ENCODE measurements around the gene INPP5F.

DNA sequence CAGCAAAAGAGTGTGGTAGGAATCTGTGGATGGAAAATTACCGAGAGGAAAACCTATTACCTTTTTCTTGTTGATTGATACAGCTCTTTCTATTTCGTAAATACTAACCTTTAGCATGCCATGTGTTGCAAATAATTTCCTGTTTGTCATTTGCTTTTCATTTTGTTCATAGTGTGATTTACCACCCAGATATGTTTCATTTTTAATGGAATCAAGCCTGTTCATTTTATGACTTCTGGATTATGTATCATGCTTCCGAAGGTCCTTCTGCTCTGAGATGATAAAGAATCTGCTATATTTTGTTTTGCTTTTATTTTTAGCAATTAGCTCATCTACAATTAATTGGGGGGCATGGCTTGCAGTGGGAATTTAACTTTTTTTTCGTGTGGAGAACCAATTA is 46.5 kb downstream of the INPP5F start:
- TF ChIP-seq POLR2AphosphoS5 (IDR thresholded peaks at IDR 0.05; ENCODE audit: low read depth) (no peak), EZH2 (IDR thresholded peaks at IDR 0.05; ENCODE audit: low read depth, unreplicated experiment) (no peak), CREB1 (CRISPR knock-in tag; IDR thresholded peaks at IDR 0.05; ENCODE audit: low read depth) (no peak), ZNF331 (CRISPR knock-in tag; IDR thresholded peaks at IDR 0.05; ENCODE audit: low read depth) (no peak), EZH2phosphoT487 (IDR thresholded peaks at IDR 0.05; ENCODE audit: unreplicated experiment) (no peak), STAT1 (IDR thresholded peaks at IDR 0.05; ENCODE audit: unreplicated experiment) (no peak), JUNB (IDR thresholded peaks at IDR 0.05; ENCODE audit: unreplicated experiment) (no peak), ZNF114 (CRISPR knock-in tag; IDR thresholded peaks at IDR 0.05) (no peak)
- TF ChIP-seq, protein P1, sequence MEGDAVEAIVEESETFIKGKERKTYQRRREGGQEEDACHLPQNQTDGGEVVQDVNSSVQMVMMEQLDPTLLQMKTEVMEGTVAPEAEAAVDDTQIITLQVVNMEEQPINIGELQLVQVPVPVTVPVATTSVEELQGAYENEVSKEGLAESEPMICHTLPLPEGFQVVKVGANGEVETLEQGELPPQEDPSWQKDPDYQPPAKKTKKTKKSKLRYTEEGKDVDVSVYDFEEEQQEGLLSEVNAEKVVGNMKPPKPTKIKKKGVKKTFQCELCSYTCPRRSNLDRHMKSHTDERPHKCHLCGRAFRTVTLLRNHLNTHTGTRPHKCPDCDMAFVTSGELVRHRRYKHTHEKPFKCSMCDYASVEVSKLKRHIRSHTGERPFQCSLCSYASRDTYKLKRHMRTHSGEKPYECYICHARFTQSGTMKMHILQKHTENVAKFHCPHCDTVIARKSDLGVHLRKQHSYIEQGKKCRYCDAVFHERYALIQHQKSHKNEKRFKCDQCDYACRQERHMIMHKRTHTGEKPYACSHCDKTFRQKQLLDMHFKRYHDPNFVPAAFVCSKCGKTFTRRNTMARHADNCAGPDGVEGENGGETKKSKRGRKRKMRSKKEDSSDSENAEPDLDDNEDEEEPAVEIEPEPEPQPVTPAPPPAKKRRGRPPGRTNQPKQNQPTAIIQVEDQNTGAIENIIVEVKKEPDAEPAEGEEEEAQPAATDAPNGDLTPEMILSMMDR (conservative IDR thresholded peaks at IDR 0.05; ENCODE audit: low read depth in 2 of 2) = no peak
- TF ChIP-seq, protein P2, sequence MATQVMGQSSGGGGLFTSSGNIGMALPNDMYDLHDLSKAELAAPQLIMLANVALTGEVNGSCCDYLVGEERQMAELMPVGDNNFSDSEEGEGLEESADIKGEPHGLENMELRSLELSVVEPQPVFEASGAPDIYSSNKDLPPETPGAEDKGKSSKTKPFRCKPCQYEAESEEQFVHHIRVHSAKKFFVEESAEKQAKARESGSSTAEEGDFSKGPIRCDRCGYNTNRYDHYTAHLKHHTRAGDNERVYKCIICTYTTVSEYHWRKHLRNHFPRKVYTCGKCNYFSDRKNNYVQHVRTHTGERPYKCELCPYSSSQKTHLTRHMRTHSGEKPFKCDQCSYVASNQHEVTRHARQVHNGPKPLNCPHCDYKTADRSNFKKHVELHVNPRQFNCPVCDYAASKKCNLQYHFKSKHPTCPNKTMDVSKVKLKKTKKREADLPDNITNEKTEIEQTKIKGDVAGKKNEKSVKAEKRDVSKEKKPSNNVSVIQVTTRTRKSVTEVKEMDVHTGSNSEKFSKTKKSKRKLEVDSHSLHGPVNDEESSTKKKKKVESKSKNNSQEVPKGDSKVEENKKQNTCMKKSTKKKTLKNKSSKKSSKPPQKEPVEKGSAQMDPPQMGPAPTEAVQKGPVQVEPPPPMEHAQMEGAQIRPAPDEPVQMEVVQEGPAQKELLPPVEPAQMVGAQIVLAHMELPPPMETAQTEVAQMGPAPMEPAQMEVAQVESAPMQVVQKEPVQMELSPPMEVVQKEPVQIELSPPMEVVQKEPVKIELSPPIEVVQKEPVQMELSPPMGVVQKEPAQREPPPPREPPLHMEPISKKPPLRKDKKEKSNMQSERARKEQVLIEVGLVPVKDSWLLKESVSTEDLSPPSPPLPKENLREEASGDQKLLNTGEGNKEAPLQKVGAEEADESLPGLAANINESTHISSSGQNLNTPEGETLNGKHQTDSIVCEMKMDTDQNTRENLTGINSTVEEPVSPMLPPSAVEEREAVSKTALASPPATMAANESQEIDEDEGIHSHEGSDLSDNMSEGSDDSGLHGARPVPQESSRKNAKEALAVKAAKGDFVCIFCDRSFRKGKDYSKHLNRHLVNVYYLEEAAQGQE (IDR thresholded peaks at IDR 0.05; ENCODE audit: unreplicated experiment) = no peak
- TF ChIP-seq, protein P3, sequence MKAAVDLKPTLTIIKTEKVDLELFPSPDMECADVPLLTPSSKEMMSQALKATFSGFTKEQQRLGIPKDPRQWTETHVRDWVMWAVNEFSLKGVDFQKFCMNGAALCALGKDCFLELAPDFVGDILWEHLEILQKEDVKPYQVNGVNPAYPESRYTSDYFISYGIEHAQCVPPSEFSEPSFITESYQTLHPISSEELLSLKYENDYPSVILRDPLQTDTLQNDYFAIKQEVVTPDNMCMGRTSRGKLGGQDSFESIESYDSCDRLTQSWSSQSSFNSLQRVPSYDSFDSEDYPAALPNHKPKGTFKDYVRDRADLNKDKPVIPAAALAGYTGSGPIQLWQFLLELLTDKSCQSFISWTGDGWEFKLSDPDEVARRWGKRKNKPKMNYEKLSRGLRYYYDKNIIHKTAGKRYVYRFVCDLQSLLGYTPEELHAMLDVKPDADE (IDR thresholded peaks at IDR 0.05) = no peak
